SHP77 (cell line): Measurements from ENCODE around the gene THAP4.
A peak's percentile ranks its signal among the peaks of the same experiment; 100 is the strongest.

Experiments used
- DNase-seq, 2 experiments: peaks; one replicate each; lab custom pipeline; 2025; lab: John Stamatoyannopoulos, UW

Gene THAP4

DNA sequence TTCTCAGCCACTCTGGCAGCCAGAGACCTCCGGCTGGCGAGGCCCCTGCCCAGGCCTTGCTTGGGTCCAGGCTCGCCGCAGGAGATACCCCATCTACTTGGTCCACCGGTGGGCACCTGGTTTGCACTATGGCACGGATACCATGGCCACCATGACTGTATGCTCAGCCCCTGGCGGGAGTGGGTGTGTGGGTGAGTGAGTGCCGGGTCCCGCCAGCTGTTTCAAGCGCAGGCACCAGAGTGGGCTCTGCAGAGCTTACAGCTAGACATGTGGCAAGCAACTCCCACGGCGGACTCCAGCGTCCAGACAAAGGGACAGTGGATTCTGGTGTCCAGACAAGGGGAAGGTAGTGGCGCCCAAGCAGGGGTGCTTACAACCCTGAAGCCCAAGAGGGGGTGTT lies 2.0 kb upstream of the THAP4 start:
- DNase-seq: no peak

DNA sequence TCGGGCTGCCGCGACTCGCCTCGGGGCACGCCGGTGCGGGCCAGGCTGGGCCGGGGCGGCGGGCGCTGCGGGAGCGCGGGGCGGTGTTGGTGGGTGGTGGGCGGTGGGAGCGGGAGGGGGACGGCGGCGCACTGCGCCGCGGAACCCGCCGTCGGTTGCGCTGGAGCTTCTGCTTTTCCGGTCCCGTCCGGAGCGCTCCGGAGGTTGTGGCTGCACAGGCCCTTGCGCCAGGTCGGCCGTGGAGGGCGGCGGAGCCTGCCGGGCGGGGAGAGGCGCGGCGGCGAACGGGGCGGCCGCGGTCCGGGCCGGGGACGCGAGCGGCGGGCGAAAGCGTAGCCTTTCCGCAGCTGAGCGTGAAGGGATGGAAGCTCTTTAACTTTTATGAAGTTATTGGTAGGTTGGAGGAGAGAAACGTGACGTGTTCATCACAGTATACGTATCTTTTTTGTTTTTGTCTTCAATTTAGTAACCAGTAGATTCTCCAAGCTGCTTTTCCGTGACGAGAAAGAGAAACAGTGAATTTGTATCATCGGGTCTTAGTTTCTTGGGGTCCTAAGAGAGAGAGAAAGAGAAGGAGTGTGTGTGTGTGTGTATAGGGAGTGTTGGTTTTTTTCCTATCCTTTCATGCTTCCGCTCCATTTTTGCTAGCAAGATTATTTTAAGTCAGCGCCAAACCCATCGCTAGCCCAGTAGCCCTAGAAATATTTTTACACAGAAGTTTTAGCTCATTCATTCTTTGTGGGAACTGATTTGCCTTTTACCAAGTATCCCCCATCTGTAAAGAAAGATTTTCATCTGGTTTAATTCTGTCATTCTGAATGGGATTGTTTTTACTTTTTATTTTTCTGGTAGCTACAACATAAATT lies 1.1 kb upstream of the THAP4 start:
- peak in 1 of 2 experiments; percentile 26 for DNase-seq

DNA sequence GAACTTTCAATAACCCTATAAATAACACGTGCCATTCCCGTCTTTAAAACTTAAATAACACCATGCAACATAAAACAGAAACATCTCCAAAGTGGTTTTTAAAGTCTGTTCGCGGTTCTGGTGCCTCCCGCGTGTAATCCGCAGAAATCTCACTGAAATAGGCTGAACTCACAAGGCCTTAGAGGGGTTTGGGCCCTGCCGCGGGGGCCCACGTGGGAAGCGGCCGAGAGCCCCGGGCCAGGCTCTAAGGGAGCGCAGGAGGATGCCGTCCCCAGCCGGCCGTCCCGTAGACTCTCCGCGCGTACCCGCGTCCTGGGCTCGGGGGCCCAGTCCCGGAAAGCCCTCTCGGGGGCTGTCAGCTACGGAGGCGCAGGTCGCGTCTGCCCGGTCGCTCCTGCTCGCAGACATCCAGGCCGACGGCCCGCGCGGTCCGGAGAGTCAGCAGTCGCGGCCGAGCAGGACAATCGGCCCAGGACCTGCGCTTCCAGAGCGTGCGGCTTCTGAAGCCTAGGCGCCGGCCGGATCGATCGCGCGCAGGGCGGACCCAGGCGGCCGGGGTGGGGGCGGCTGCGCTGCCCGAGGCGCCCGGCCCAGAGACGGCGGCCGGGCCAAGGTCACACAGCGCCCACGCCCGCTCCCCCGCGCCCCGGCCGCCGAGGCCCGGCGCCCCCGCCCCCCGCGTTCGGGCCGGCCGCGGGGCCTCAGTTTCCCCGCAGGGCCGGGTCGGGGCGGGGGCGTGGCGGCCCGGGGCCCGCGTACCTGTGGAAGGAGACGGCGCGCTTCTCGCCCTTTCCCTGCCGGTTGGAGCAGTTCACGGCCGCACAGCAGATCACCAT lies 558 bp downstream of the THAP4 start:
- DNase-seq: no peak

DNA sequence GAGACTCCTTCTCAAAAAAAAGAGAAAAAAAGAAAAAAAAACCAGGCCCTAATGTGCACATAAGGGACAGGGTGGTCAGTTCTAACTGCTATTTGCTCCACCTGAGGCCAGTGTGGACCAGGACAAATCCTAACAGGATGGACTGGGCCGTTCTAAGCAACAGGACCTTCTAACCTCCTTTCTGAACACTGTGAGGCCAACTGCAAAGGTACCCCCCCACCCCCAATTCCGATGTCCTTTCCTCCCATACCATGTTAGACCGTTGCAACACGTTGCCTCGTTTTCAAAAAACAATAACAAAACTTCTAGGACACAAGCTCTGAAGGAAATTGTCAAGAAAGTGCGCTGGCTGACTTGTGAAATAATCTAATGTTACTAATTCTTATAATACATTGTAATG lies 1.2 kb downstream of the THAP4 start:
- DNase-seq: no peak

DNA sequence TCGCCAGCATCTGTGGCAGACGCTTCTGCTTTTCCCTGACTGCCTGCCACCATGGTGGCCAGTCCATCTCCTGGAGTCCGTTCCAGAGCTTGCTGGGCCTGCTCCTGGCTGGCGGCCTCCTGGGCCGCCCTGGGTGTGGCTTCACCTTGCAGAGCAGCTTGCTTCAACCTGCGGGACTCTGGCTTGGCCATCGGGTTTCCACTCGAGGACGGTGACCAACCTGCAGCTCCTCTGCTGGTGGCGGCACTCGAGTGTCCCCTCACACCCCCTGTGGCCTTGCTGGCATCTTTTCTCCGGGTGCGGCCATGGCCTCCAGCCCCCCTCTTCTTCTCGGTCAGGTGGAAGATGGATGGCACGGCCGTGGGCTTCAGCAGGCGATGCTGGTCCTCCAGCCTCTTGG lies 3.4 kb downstream of the THAP4 start:
- no peak for DNase-seq

DNA sequence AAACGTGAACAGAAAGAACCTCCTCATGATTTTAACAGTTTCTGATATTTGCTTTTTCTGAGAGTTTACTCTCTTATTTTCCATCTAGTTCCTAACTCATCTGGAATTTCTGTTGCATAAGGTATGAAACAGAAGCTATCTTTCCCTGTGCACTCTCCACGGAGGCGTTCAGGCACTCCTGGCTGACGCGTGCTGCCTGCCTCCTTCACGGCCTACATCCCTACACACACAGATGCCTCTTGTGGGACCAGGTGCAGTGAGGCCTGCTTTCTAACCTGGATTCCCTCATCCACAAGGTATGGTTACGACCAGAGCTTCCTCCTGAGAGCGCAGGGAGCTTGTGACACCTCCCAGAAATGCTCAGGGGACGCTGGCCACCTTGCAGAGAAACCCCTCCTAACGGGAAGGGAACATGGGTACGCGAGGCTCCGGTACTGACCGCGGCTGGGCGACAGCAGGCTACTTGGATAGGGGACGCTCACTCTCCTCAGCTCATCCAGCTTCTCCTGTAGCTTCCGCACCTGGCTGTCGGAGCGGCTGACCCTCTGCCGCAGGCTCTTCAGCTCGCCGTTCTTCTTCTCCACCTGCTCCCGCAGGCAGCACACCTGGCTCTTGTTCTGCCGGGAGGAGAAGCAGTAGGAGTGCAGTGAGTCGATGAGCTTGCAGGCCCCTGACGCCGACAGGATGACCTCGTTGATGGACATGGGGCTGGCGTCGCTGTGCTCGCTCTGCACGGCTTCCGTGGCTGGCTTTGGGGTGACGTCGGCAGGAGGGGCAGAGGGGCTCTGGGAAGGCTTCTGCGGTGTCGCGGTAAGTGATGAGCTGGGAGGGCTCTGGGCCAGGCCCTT lies 4.3 kb downstream of the THAP4 start:
- DNase-seq: no peak

DNA sequence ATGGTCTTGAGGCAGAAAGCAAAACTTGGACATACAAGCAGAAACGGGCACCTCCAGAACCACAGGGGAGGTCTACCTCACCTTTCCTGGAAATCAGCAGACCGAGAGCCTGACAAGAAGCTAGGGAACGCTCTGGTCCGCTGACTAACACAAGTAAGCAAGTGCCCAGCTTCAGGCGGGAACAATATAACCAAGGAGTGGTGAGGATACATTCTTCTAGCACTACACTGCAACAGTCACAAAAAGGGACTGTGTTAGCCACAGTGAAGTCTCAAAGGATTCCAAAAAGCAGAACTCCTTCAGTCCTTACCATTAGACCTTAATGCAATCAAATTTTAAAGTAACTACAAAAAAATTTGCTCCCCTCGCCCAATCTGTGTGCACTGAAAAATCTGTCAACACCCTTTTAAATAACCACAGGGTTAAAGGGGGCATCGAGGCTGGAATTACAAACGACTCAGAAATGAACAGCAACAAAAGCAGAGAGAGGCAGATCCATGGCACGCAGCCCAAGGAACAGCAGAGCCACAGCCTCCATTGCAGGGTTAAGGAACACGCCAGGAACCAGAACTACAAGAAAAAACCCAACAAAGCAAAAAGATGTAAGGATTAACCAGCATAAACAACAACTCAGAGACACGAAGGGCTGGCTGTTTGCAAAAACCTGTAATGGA lies 7.1 kb downstream of the THAP4 start:
- no peak for DNase-seq

DNA sequence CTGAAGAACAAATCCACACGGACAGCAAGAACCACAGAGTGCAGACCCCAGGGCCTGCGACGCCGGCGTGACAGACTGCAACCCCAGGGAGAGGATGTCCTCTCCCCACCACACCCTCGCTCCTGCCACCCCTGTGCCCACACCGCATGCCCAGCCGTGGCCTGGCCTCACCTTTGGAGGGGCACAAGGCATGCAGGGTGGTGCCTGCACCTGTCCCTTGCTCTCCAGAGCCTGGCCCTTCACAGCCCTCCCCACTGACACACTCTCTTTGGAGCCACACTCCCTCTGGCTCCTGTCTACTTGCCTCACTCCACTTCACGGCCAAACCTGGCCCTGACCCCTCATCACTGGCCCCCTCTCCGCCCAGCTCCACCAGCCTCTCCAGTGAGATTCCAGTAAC lies 9.3 kb downstream of the THAP4 start:
- no peak for DNase-seq

DNA sequence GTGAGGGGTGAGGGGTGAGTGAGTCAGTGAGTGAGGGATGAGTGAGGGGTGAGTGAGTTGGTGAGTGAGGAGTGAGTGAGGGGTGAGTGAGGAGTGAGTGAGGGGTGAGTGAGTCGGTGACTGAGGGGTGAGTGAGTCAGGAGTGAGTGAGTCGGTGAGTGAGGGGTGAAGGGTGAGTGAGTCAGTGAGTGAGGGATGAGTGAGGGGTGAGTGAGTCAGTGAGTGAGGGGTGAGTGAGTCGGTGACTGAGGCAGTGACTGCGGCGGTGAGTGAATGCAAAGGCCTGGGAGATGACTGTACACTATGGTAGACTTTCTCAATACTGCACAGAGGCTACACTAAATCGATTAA lies 16.6 kb downstream of the THAP4 start:
- no peak for DNase-seq

DNA sequence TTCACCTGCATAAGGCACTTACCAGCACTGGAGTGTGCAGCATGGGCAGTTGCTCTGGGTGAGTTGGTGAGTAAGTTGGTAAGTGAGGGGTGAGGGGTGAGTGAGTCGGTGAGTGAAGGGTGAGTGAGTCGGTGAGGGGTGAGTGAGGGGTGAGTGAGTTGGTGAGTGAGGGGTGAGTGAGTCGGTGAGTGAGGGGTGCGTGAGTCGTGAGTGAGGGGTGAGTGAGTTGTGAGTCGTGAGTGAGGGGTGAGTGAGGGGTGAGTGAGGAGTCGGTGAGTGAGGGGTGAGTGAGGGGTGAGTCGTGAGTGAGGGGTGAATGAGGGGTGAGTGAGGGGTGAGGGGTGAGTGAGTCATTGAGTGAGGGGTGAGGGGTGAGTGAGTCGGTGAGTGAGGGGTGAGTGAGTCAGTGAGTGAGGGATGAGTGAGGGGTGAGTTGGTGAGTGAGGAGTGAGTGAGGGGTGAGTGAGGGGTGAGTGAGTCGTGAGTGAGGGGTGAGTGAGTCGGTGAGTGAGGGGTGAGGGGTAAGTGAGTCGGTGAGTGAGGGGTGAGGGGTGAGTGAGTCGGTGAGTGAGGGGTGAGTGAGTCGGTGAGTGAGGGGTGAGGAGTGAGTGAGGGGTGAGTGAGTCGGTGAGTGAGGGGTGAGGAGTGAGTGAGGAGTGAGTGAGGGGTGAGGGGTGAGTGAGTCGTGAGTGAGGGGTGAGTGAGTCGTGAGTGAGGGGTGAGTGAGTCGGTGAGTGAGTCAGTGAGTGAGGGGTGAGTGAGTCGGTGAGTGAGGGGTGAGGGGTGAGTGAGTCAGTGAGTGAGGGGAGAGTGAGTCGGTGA lies 17.1 kb downstream of the THAP4 start:
- no peak for DNase-seq

DNA sequence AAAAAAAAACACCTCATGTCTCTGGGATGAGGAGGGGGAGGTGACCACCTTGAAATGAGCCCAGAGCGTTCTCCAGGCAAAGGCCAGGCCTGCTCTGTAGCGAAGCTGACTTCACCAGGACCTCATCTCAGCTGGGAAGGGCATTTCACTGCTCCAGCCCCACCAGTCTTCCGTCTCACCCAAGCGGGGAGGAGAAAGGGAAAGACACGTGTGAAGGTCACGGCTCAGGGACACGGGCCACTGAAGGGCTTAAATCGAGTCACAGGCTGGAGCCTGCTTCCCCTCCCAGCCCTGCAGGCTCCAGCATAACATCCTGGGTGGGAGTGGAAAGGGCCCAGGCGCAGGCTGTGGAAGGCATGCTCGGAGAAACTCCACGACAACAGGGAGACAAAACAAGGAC lies 18.1 kb downstream of the THAP4 start:
- DNase-seq: no peak

DNA sequence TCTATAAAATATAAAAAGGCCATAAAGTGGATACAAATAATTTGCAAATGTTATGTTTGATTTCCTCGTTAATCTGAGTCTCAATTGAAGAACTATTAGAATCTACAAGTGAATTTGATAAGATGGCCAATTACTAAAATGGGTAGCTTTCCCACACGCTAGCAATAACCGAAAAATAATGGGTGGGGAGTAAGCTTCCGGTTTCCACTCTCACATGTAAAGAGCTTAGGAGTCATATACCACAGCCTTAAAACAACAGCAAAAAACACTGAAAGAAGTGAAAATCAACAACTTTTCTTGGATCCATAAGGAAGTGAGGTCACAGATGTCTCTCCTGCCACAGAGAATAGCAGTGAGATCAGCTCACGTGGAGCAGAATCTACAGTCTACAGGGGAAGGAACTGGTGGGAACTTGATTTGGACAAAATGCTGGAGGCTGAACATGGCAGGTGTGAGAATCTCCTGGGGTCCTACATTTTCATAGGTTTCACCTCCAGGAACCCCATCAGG lies 18.6 kb downstream of the THAP4 start:
- no peak for DNase-seq

DNA sequence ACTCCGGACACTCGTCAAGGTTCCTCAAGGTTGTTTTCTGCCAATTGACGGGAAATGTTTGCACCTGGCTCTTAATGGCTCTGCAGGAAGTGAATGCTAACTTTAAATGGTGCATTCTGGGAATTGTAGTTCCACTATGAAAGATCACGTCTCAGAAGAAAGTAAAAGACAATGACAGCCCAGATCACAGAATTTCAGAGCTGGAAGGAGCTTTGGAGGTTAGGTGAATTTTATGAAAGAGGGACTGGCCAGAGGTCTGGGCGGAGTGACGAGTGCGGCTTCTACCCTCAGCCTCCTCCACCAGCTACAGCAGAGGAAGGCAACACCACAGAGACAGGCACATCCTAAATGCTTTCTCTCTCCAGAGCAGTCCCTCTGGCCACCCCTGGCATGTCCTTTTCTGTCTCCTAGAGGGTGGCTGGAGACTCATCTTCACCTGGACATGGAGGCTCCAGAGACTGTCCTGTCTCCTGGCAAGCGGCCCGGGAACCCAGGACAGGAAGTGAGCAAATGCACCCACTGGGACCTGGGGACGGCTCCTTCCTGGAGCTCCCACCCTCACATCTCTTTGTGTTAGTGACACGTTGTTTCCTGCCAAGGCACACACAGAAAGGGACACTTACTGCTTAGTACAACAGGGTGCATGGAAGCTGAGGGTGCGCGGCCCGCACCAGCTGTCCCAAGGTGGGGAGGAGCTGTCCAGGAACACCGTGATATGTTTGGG lies 19.4 kb downstream of the THAP4 start:
- DNase-seq: peak; percentile 81 to 94

DNA sequence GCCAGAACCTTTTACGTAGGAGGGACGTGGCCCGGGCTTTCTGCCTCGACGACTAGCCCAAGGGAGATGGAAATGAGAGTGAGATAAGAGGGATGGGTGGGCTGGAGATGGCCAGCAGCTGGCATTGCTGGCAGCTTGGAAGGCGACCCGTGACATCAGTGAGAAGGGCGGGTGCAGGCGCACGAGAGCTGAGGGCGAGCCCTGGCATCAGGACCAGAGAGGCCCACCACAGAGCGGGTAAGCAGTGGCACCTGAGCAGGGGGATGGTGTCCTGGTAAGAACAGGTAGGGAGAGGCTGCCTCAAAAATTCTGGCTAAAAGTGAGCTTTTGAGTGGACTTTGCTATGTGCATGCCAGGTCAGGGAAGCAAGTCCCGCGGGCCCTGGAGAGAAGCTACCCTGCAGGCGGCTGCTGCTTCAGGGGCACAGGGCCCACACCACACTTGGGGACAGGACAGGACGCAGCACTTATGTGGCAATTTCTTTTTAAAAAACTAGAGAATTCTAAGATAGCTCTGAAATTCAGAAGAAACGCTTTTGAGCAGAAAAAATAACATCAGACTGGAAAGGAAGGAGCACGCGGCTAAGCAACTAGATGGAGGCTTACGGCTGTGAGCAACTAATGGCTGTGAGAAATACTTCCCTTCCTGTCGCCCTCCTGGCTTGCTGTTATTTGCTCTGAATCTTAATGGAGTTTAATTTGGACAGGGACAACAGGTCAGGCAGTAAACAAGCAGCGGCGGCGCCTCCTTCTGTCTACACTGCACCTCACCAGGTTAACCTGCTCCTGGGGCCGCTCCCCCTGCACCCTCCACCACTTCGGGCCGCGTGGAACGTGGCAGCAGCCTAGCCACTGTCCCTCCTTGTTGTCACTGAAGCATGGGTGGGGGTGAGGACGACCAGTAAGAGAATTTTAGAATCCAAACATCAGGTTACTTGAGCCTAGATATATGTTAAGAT lies 20.5 kb downstream of the THAP4 start:
- DNase-seq: peak; percentile 19 to 23

DNA sequence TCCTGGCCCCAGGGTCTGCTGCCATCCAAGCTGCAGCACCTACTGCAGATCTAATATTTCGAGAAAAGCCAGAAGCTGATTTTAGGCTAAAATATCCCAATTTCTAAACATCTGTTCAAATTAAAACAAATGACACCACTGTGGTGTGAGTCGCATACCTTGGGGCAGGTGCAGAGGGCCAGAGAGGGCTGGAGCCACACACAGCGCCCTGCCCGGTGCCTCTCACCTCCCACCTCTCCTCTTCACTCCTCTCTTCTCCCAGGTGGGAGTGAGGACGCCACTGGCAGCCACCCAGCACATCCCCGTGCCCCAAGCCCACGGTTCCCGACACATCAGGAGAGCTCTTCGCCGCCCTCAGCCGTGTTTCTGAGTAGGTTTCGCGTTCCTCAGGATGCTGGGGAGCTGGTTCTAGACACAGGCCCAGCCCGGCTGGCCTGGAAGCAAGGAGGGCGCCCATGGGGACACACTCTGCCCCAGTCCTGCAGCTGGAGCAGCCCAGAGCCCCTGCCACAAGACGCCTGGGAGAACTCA lies 21.4 kb downstream of the THAP4 start:
- no peak for DNase-seq

DNA sequence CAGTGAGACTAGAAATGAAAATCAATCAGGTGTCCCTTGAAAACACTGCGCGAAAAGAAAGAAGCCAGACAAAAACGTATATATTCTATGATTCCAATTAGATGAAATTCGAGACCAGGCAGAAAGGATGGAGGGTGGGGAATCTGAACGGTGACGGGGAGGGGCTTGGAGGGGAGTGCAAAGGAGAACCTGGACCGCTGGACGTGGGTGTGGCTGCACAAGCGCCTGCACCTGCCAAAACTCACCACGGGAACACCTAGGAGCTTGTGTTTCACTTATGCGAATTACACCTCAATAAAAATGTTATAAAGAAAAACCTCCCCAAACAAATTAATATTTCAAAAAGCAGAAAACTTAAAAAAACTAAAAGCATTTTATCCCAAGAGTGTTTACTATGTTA lies 21.9 kb downstream of the THAP4 start:
- no peak for DNase-seq

DNA sequence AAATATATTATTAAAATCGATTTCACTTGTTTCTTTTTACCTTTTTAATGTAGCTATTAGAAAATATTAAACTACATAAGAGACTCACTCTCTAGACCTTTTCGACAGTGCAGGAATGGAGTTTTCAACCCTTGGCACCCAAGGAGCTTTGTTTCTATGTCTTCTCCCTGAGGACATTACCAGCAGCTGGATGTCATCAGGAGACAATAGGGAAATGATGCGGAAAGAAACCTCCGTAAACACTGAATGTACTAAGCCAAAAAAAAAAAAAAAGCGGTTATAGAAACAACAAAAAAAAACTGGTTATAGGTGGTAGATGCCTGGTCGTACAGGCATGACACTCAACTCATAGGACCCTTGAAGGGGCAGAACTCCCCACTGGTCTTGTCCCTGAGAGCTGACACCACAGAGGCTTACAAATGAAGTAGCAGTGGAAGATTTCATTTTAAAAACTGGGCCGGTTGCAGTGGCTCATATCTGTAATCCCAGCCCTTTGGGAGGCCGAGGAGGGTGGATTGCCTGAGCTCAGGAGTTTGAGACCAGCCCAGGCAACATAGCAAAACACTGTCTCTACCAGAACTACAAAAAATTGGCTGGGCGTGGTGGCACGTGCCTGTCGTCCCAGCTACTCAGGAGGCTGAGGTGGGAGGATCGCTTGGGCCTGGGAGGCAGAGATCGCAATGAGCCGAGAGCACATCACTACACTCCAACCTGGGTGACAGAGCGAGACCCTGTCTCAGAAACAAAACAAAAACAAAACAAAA lies 23.8 kb downstream of the THAP4 start:
- no peak for DNase-seq
